ENCODE results near the gene NDST1. TPM values are rescaled to one million over a fixed set of nuclear protein-coding genes. Genes with fewer than 3 reads are reported as not detected.

The NDST1 gene
- total RNA-seq, 1 experiment from 2014 or later: 33.1 TPM

DNA sequence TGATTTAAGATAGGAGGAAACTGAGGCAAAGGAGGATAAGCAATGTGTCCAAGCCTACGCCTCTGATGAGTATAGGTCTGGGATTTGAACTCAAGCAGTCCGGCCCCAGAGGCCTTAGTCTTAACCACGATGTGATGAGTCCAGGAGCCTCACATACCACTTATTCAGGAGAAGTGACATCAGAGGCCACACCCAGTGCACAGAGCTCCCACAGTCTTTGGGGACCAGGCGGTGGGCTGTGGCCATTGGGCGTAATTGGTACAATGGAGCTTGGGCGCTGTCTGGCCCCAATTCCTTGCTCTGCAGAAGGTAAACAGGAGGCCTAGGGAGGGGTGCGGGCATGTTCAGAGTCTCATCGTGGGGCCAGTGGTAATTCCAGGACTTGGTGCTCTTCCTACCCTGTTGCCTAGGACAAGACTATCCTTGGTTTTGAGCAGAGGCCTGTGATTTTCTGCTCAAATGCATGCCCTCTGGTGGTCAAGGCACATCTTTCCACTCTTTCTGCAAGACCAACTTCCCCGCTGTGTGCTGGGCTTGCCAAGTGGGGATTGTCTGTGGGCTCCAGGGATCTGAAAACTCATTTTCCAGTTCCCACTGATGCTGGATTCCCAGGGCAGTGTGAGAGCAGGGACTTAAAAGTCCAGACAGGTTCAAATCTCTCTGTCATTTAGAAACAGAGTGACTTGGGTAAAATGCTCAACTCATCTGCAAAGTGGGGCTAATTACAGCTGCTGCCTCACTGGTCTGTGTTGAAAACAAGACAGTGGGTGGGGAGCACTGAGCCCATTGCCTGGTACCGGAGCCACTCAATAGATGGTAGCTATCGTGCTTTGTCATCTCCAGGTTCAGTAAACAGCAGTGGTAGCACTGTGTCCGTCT lies 15.8 kb downstream of the NDST1 start (continued):
- peak; percentile 73 for TF ChIP-seq RAD21 (IDR thresholded peaks at IDR 0.05; ENCODE audit: low read depth)
- TF ChIP-seq JUND (IDR thresholded peaks at IDR 0.05): no peak
- TF ChIP-seq EZH2phosphoT487 (IDR thresholded peaks at IDR 0.05; ENCODE audit: borderline replicate concordance): no peak
- TF ChIP-seq CEBPB (IDR thresholded peaks at IDR 0.05; ENCODE audit: low read depth): no peak
- TF ChIP-seq SIN3A (IDR thresholded peaks at IDR 0.05; ENCODE audit: low read depth): no peak
- no peak for TF ChIP-seq EZH2 (IDR thresholded peaks at IDR 0.05)
- no peak for TF ChIP-seq ELF1 (IDR thresholded peaks at IDR 0.05; ENCODE audit: borderline replicate concordance, low read depth)
- no peak for TF ChIP-seq YY1 (IDR thresholded peaks at IDR 0.05; ENCODE audit: extremely low read depth, insufficient replicate concordance, low read depth, low read length)
- peak; percentile 66 to 75 (median 69); a peak in 5 of 6 replicates for TF ChIP-seq CTCF (IDR thresholded peaks at IDR 0.05 in 2 of 3, conservative IDR thresholded peaks at IDR 0.05 in 1 of 3; ENCODE audit: borderline replicate concordance in 1 of 3, insufficient read depth in 1 of 3, low read depth in 2 of 3, low read length in 2 of 3)

- CTCF ChIA-PET: interaction anchor here (1.3 to 1.4 kb wide), 2 partner anchors 20 to 66 kb away, joined by 3 to 5 read pairs; no protein-coding TSS in a partner anchor
- Histone ChIP-seq H3K4me1 (ENCODE audit: control insufficient read depth in 1 of 2, insufficient read depth in 2 of 2, low read length in 2 of 2) (peaks cover 0 to 10% of the 10 kb centered on the region in 2 experiments; a peak in 1 of 4 replicates), H3K9ac (ENCODE audit: low read length) (no peak overlapping the region), H3K4me3 (replicated peaks in 1 of 2; ENCODE audit: low read depth in 1 of 2, low read length in 2 of 2) (no peak overlapping the region), H3K9me3 (ENCODE audit: control insufficient read depth in 1 of 2, insufficient read depth in 1 of 2, low read depth in 1 of 2, low read length in 2 of 2) (no peaks in the 10 kb centered on the region), H3K27me3 (ENCODE audit: insufficient read depth, low read length) (no peaks in the 10 kb centered on the region), H2AFZ (ENCODE audit: low read depth, low read length, poor library complexity, severe bottlenecking) (no peak overlapping the region), H3K9me2 (ENCODE audit: insufficient read depth) (no peaks in the 10 kb centered on the region), H3K27ac (ENCODE audit: low read depth, low read length) (no peak overlapping the region), H4K20me1 (ENCODE audit: insufficient read depth) (no peaks in the 10 kb centered on the region), H3K4me2 (ENCODE audit: low read length) (no peak overlapping the region), H3K79me2 (ENCODE audit: insufficient read depth, low read length) (peaks cover 23% of the 10 kb centered on the region; the same call in 1 of the 2 replicates), H3K36me3 (ENCODE audit: control insufficient read depth in 1 of 2, insufficient read depth in 2 of 2, low read length in 2 of 2) (peaks cover 2 to 4% of the 10 kb centered on the region in 2 experiments; a peak in 1 of 4 replicates)
- intact Hi-C loops (cut with micrococcal nuclease): no loop called here
- DNase-seq (ENCODE audit: low read depth, low spot score) (no peak), ATAC-seq (no peak)
- no TSS peak for BruUV-seq (replicated peaks)
- RAD21 ChIA-PET (ENCODE audit: low non-redundant PET in 1 of 2, low total read pairs in 2 of 2, uncharacterized antibody in 2 of 2, unreplicated experiment in 2 of 2): no interaction called here
- TF ChIP-seq ZNF274 (IDR thresholded peaks at IDR 0.05; ENCODE audit: low read depth, low read length) (no peak), POLR2A (IDR thresholded peaks at IDR 0.05; ENCODE audit: borderline replicate concordance, extremely low read depth, insufficient read depth, insufficient read length) (no peak), EGR1 (IDR thresholded peaks at IDR 0.05; ENCODE audit: low read depth) (no peak), EZH2 (IDR thresholded peaks at IDR 0.05) (no peak), ELF1 (IDR thresholded peaks at IDR 0.05; ENCODE audit: borderline replicate concordance, low read depth) (no peak), TCF7L2 (IDR thresholded peaks at IDR 0.05; ENCODE audit: borderline replicate concordance, extremely low read depth, insufficient read depth, insufficient read length) (no peak), JUND (IDR thresholded peaks at IDR 0.05) (no peak), RAD21 (IDR thresholded peaks at IDR 0.05; ENCODE audit: low read depth) (no peak), CTCF (IDR thresholded peaks at IDR 0.05 in 2 of 3, conservative IDR thresholded peaks at IDR 0.05 in 1 of 3; ENCODE audit: borderline replicate concordance in 1 of 3, insufficient read depth in 1 of 3, low read depth in 2 of 3, low read length in 2 of 3) (no peak), MAX (IDR thresholded peaks at IDR 0.05) (no peak), ZFX (IDR thresholded peaks at IDR 0.05) (no peak)
- POLR2A ChIA-PET: no interaction called here
Measured at GRCh38 chr5:150525163-150525562, 17.2 kb downstream of the NDST1 start.
